HG03439 (cell line): ENCODE data around the gene SPON1.
"Not testable (repeated sequence)": the region's sequence is repeated elsewhere in the genome, so short reads cannot be mapped to it uniquely, and the experiment has no call there.

Experiments
- ATAC-seq: cut with Tn5 transposase; IDR thresholded peaks from one replicate; pipeline ENCODE4 v1.9.1; 2021; ENCODE audit warnings: mild to moderate bottlenecking, moderate library complexity; ENCODE audit not compliant: unreplicated experiment

SPON1 gene

GRCh38 chr11:13974631-13975030 is 12.1 kb downstream of the SPON1 start:
- ATAC-seq: no peak

GRCh38 chr11:13983081-13983751 is 20.7 kb downstream of the SPON1 start:
- no peak for ATAC-seq

- no peak for ATAC-seq
Measured at GRCh38 chr11:13984616-13985450, 22.3 kb downstream of the SPON1 start.

GRCh38 chr11:13986695-13987094 is 24.2 kb downstream of the SPON1 start:
- not testable (repeated sequence) for ATAC-seq

- not testable (repeated sequence) for ATAC-seq
Measured at GRCh38 chr11:13992158-13992856, 29.8 kb downstream of the SPON1 start.

- no peak for ATAC-seq
Measured at GRCh38 chr11:13993096-13993765, 30.7 kb downstream of the SPON1 start.

GRCh38 chr11:13997881-13998280 is 35.4 kb downstream of the SPON1 start:
- no peak for ATAC-seq

GRCh38 chr11:13999704-14000103 is 37.2 kb downstream of the SPON1 start:
- no peak for ATAC-seq

- ATAC-seq: no peak
Measured at GRCh38 chr11:14001597-14001996, 39.1 kb downstream of the SPON1 start.

- ATAC-seq: no peak
Measured at GRCh38 chr11:14007566-14007965, 45.0 kb downstream of the SPON1 start.

GRCh38 chr11:14010665-14011064 is 48.1 kb downstream of the SPON1 start:
- no peak for ATAC-seq

- no peak for ATAC-seq
Measured at GRCh38 chr11:14012846-14013245, 50.3 kb downstream of the SPON1 start.

- ATAC-seq: no peak
Measured at GRCh38 chr11:14015711-14016110, 53.2 kb downstream of the SPON1 start.

- no peak for ATAC-seq
Measured at GRCh38 chr11:14018441-14018840, 55.9 kb downstream of the SPON1 start.

- no peak for ATAC-seq
Measured at GRCh38 chr11:14021738-14022137, 59.2 kb downstream of the SPON1 start.

GRCh38 chr11:14022251-14022650 is 59.7 kb downstream of the SPON1 start:
- no peak for ATAC-seq

- ATAC-seq: no peak
Measured at GRCh38 chr11:14022821-14023220, 60.3 kb downstream of the SPON1 start.

GRCh38 chr11:14026961-14027360 is 64.4 kb downstream of the SPON1 start:
- no peak for ATAC-seq

GRCh38 chr11:14027525-14027924 is 65.0 kb downstream of the SPON1 start:
- no peak for ATAC-seq

- no peak for ATAC-seq
Measured at GRCh38 chr11:14029440-14029839, 66.9 kb downstream of the SPON1 start.
